Natural killer cell (primary cell): ENCODE data around the gene NNMT. TPM values are rescaled to one million over a fixed set of nuclear protein-coding genes. Genes with fewer than 3 reads are reported as not detected.

Experiments used
- ATAC-seq, 3 donors: fragments of 150-1000 bp in 2 of 3; fragments of 200-7000 bp in 1 of 3; cut with Tn5 transposase; 1 replicate in 1 of 3; 2 replicates in 2 of 3; pipeline ENCODE4 v1.10.0; 2021; ENCODE audit warnings: mild to moderate bottlenecking in 2 of 3, moderate library complexity in 2 of 3
- DNase-seq, 2 donors: peaks; one replicate each; pipeline versions ENCODE4 v3.0.0 to v3.0.0-alpha.2; 2013 to 2021; ENCODE audit warnings: mixed read lengths in 1 of 2
- H3K27ac ChIP-seq: one replicate; pipeline ENCODE4 v1.5.1; 2013; ENCODE audit warnings: mild to moderate bottlenecking, low read length
- H3K27me3 ChIP-seq: one replicate; pipeline ENCODE4 v1.6.1; 2013; ENCODE audit warnings: low read length; ENCODE audit not compliant: control insufficient read depth, insufficient read depth
- H3K36me3 ChIP-seq: one replicate; pipeline ENCODE4 v1.6.1; 2013; ENCODE audit warnings: low read length; ENCODE audit not compliant: control insufficient read depth, insufficient read depth
- H3K4me1 ChIP-seq: one replicate; pipeline ENCODE4 v1.6.1; 2013; ENCODE audit warnings: low read length; ENCODE audit not compliant: control insufficient read depth, insufficient read depth
- H3K4me3 ChIP-seq: one replicate; pipeline ENCODE4 v1.5.1; 2013; ENCODE audit warnings: low read length
- H3K9me3 ChIP-seq: one replicate; pipeline ENCODE4 v1.6.1; 2013; ENCODE audit warnings: low read length; ENCODE audit not compliant: control insufficient read depth, insufficient read depth
- H3K27ac Mint-ChIP-seq, 2 donors: one replicate each; pipeline ENCODE4 v1.8.0; 2022; ENCODE audit warnings: mild to moderate bottlenecking in 2 of 2, mixed read lengths in 2 of 2, moderate library complexity in 1 of 2
- H3K27me3 Mint-ChIP-seq, 2 donors: one replicate each; pipeline ENCODE4 v1.8.0; 2022; ENCODE audit warnings: low read depth in 2 of 2, mixed read lengths in 2 of 2
- H3K36me3 Mint-ChIP-seq: one replicate; pipeline ENCODE4 v1.8.0; 2022; ENCODE audit warnings: mixed read lengths
- H3K4me1 Mint-ChIP-seq, 2 donors: one replicate each; pipeline ENCODE4 v1.8.0; 2022; ENCODE audit warnings: mixed read lengths in 2 of 2
- H3K4me3 Mint-ChIP-seq: one replicate; pipeline ENCODE4 v1.8.0; 2022; ENCODE audit warnings: mild to moderate bottlenecking, moderate library complexity, mixed read lengths
- H3K9me3 Mint-ChIP-seq, 2 donors: one replicate each; pipeline ENCODE4 v1.8.0; 2022; ENCODE audit warnings: mixed read lengths in 2 of 2
- CTCF ChIP-seq: fragments of 200-600 bp; IDR thresholded peaks from one replicate; pipeline ENCODE4 v1.8.0; 2022; ENCODE audit warnings: antibody characterized with exemption
- WGBS: methylation state at CpG from one replicate; pipeline ENCODE4 v1.1.7; 2013; ENCODE audit warnings: missing lambda C conversion rate; ENCODE audit not compliant: insufficient coverage; 5-methylcytosine and 5-hydroxymethylcytosine counted together
- intact Hi-C: fragments of 100-400 bp; cut with micrococcal nuclease; formaldehyde crosslinking; loops from one replicate; pipeline ENCODE4 v1.14.2; 2022
- total RNA-seq, 4 donors: library from RNA; stranded (reverse); fragments of 120-200 nt in 1 of 4; gene quantifications; one replicate each; pipeline versions ENCODE4 v1.2.3 to v1.2.4, GENCODE V29; 2013 to 2022

The NNMT gene
- total RNA-seq, 3 donors from 2014 or later (not counting 1 experiment from before 2014, with no cell fraction given): 1.8 to 2.4 (median 2.0) TPM

GRCh38 chr11:114279792-114280546, 16.2 kb upstream of the NNMT start:
- no peak overlapping the region for H3K4me3 Mint-ChIP-seq
- 70% methylated on average over 9 of the region's 9 CpGs for WGBS
- ATAC-seq: no peak

GRCh38 chr11:114280696-114281095, 15.5 kb upstream of the NNMT start:
- H3K27ac Mint-ChIP-seq: no peak overlapping the region
- no peak for TF ChIP-seq CTCF
- no peaks in the 10 kb centered on the region for H3K36me3 Mint-ChIP-seq
- intact Hi-C loops: no loop called here
- ATAC-seq (no peak), DNase-seq (peak in 1 of 2 donors; percentile 32)
- peaks cover 20 to 39% of the 10 kb centered on the region in 2 donors for H3K27me3 Mint-ChIP-seq
- no peaks in the 10 kb centered on the region for H3K9me3 Mint-ChIP-seq
- Histone ChIP-seq H3K27ac (no peak overlapping the region), H3K4me3 (no peak overlapping the region), H3K36me3 (no peaks in the 10 kb centered on the region), H3K4me1 (no peaks in the 10 kb centered on the region), H3K9me3 (no peaks in the 10 kb centered on the region), H3K27me3 (no peaks in the 10 kb centered on the region)
- H3K4me3 Mint-ChIP-seq: no peak overlapping the region
- 37% methylated on average over 6 of the region's 6 CpGs for WGBS
- peaks cover 0 to 7% of the 10 kb centered on the region in 2 donors for H3K4me1 Mint-ChIP-seq

More at GRCh38 chr11:114279792-114280546, 16.2 kb upstream of the NNMT start:
- intact Hi-C loops: no loop called here
- Histone ChIP-seq H3K27me3 (no peaks in the 10 kb centered on the region), H3K4me3 (no peak overlapping the region), H3K36me3 (no peaks in the 10 kb centered on the region), H3K4me1 (no peaks in the 10 kb centered on the region), H3K27ac (no peak overlapping the region), H3K9me3 (no peaks in the 10 kb centered on the region)
- Mint-ChIP-seq H3K27me3 (peaks cover 24 to 39% of the 10 kb centered on the region in 2 donors), H3K9me3 (no peaks in the 10 kb centered on the region), H3K27ac (no peak overlapping the region), H3K4me1 (peaks cover 0 to 7% of the 10 kb centered on the region in 2 donors), H3K36me3 (no peaks in the 10 kb centered on the region)
- no peak for TF ChIP-seq CTCF
- no peak for DNase-seq

GRCh38 chr11:114281388-114281956, 14.7 kb upstream of the NNMT start:
- no peaks in the 10 kb centered on the region for H3K4me1 ChIP-seq
- TF ChIP-seq CTCF: no peak
- intact Hi-C loops: no loop called here
- no peak for ATAC-seq
- H3K27ac ChIP-seq: no peak overlapping the region
- no peaks in the 10 kb centered on the region for H3K27me3 ChIP-seq
- Mint-ChIP-seq H3K4me1 (peaks cover 0 to 7% of the 10 kb centered on the region in 2 donors), H3K36me3 (no peaks in the 10 kb centered on the region), H3K27me3 (peaks cover 20 to 39% of the 10 kb centered on the region in 2 donors), H3K4me3 (no peak overlapping the region), H3K9me3 (no peaks in the 10 kb centered on the region), H3K27ac (no peak overlapping the region)
- 87% methylated on average over 1 of the region's 1 CpG for WGBS
- H3K9me3 ChIP-seq: no peaks in the 10 kb centered on the region
- H3K36me3 ChIP-seq: no peaks in the 10 kb centered on the region
- DNase-seq: no peak
- no peak overlapping the region for H3K4me3 ChIP-seq
